A549 (cell line): Measurements from ENCODE around the gene OPCML.

Experiments used
- CEBPB ChIP-seq, 2 experiments: fragments of >200 bp in 1 of 2; sonication (Bioruptor Twin) in 1 of 2; formaldehyde crosslinking in 1 of 2; IDR thresholded peaks; 2 replicates each; pipeline ENCODE4 v1.6.1; 2012 to 2016
- CTCF ChIP-seq: fragments of >200 bp; sonication (Bioruptor Twin); formaldehyde crosslinking; IDR thresholded peaks from 3 replicates; pipeline ENCODE4 v1.5.1; 2016
- EP300 ChIP-seq, 2 experiments: fragments of >200 bp; sonication (Bioruptor Twin); formaldehyde crosslinking; IDR thresholded peaks; 2 replicates in 1 of 2; 3 replicates in 1 of 2; pipeline ENCODE4 v1.6.1; 2016 to 2017
- GATA3 ChIP-seq: IDR thresholded peaks from 2 replicates; pipeline ENCODE4 v1.6.1; 2012; ENCODE audit warnings: borderline replicate concordance
- HDAC2 ChIP-seq: fragments of 200-600 bp; sonication (generic); IDR thresholded peaks from 2 replicates; pipeline ENCODE4 v1.6.1; 2016
- JUN ChIP-seq, 2 experiments: fragments of >200 bp; sonication (Bioruptor Twin); formaldehyde crosslinking; IDR thresholded peaks; 2 replicates in 1 of 2; 3 replicates in 1 of 2; pipeline ENCODE4 v1.6.1; 2016 to 2017
- MAFK ChIP-seq: fragments of 450-650 bp; IDR thresholded peaks from 2 replicates; pipeline ENCODE4 v1.6.1; 2014; ENCODE audit not compliant: partially characterized antibody
- MAX ChIP-seq: IDR thresholded peaks from 2 replicates; pipeline ENCODE4 v1.6.1; 2012
- NR3C1 ChIP-seq: fragments of >200 bp; sonication (Bioruptor Twin); formaldehyde crosslinking; IDR thresholded peaks from 3 replicates; pipeline ENCODE4 v1.6.1; 2017
- POLR2A ChIP-seq: IDR thresholded peaks from 2 replicates; pipeline ENCODE4 v1.6.1; 2012; ENCODE audit warnings: mild to moderate bottlenecking, low read length
- RFX5 ChIP-seq: fragments of 450-650 bp; IDR thresholded peaks from 2 replicates; pipeline ENCODE4 v1.7.1; 2014; ENCODE audit warnings: antibody characterized with exemption, mild to moderate bottlenecking, moderate library complexity

- no peak for TF ChIP-seq EP300 (IDR thresholded peaks at IDR 0.05)
- TF ChIP-seq GATA3: no peak
- TF ChIP-seq NR3C1: no peak
- no peak for TF ChIP-seq RFX5
- TF ChIP-seq MAFK: no peak
- no peak for TF ChIP-seq POLR2A
- no peak for TF ChIP-seq CEBPB (IDR thresholded peaks at IDR 0.05)
- TF ChIP-seq CTCF: no peak
- no peak for TF ChIP-seq MAX
- no peak for TF ChIP-seq JUN (IDR thresholded peaks at IDR 0.05)
- TF ChIP-seq HDAC2: no peak
These were observed 31.3 kb upstream of the OPCML start for GRCh38 chr11:133563505-133564025.
